ENCODE measurements around the gene RPS29. TPM values are rescaled to one million over a fixed set of nuclear protein-coding genes. Genes with fewer than 3 reads are reported as not detected.
A peak's percentile ranks its signal among the peaks of the same experiment; 100 is the strongest.

RPS29 gene
- total and polyA plus RNA-seq, 10 of the 15 experiments (the other 5 are each of a cell fraction or from before 2014, with no cell fraction given): 2,685 to 10,815 (median 4,359) TPM

- TF ChIP-seq CTCF (IDR thresholded peaks at IDR 0.05 in 2 of 3, conservative IDR thresholded peaks at IDR 0.05 in 1 of 3; ENCODE audit: control insufficient read depth in 2 of 3, extremely low read depth in 1 of 3, insufficient read depth in 1 of 3, low read depth in 3 of 3, low read length in 3 of 3) (peak; percentile 13 to 45 (median 21); a peak in 3 of 6 replicates), PAX8 (IDR thresholded peaks at IDR 0.05) (no peak), BCL3 (IDR thresholded peaks at IDR 0.05; ENCODE audit: borderline replicate concordance, insufficient read depth, low read depth, low read length, poor library complexity, severe bottlenecking) (peak; percentile 27), KDM1A (IDR thresholded peaks at IDR 0.05; ENCODE audit: borderline replicate concordance) (no peak), HDAC2 (IDR thresholded peaks at IDR 0.05) (no peak), MTA3 (IDR thresholded peaks at IDR 0.05; ENCODE audit: borderline replicate concordance, low read length) (no peak), E2F4 (IDR thresholded peaks at IDR 0.05; ENCODE audit: low read depth, low read length) (no peak), ZSCAN29 (IDR thresholded peaks at IDR 0.05) (peak; percentile 74; the same call in 1 of the 2 replicates), POLR2AphosphoS2 (IDR thresholded peaks at IDR 0.05; ENCODE audit: low read depth, low read length) (peak; percentile 94), CHD2 (IDR thresholded peaks at IDR 0.05; ENCODE audit: borderline replicate concordance, low read depth, low read length) (peak; percentile 91), SIX5 (IDR thresholded peaks at IDR 0.05; ENCODE audit: low read depth, low read length, severe bottlenecking) (peak; percentile 22), SMC3 (IDR thresholded peaks at IDR 0.05; ENCODE audit: borderline replicate concordance, low read length) (no peak), ZNF384 (IDR thresholded peaks at IDR 0.05; ENCODE audit: borderline replicate concordance, low read depth, low read length) (no peak), CEBPB (IDR thresholded peaks at IDR 0.05; ENCODE audit: borderline replicate concordance in 1 of 2, low read depth in 2 of 2, low read length in 2 of 2) (no peak), RCOR1 (conservative IDR thresholded peaks at IDR 0.05; ENCODE audit: low read depth, low read length) (peak; percentile 17; the same call in 1 of the 2 replicates), CEBPZ (IDR thresholded peaks at IDR 0.05; ENCODE audit: low read depth, low read length) (no peak)
Measured at GRCh38 chr14:49620182-49621113, 34.3 kb upstream of the RPS29 start, which contains the start of the genes MGAT2 and RPL36AL (continued).

Measured in GM12878 (cell line).